Kasumi-1 (cell line): ENCODE measurements around the gene SAMD1.
A peak's percentile ranks its signal among the peaks of the same experiment; 100 is the strongest.

ENCODE experiments used
- DNase-seq, 2 experiments: peaks; one replicate each; lab custom pipeline; 2025; lab: John Stamatoyannopoulos, UW

SAMD1 gene

GRCh38 chr19:14090509-14091080 is at the start of gene SAMD1:
Gene SAMD1 (minus strand): TSS chr19:14090751.
- DNase-seq, result peak; percentile 69 to 79

DNA sequence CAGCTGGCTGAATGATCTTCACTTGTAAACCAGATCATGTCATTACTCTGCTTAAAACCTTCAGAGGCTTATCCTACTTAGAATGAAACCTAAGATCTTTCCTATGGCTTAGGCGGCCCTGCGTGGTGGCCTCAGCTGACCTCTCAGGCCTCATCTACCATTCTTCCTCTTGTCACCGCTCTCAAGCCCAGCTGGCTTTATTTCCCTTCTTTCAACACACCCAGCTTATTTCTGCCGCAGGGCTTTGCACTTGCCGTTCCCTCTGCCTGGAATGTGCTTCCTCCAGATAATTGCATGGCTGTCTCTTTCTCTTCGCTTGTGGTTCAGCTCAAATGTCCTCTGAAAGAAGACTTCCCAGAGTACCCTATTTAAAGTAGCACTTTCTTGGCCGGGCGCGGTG is 49.4 kb upstream of the SAMD1 start:
- peak; percentile 73 to 76 for DNase-seq

- no peak for DNase-seq
Observed at GRCh38 chr19:14138576-14139265, 48.2 kb upstream of the SAMD1 start.

DNA sequence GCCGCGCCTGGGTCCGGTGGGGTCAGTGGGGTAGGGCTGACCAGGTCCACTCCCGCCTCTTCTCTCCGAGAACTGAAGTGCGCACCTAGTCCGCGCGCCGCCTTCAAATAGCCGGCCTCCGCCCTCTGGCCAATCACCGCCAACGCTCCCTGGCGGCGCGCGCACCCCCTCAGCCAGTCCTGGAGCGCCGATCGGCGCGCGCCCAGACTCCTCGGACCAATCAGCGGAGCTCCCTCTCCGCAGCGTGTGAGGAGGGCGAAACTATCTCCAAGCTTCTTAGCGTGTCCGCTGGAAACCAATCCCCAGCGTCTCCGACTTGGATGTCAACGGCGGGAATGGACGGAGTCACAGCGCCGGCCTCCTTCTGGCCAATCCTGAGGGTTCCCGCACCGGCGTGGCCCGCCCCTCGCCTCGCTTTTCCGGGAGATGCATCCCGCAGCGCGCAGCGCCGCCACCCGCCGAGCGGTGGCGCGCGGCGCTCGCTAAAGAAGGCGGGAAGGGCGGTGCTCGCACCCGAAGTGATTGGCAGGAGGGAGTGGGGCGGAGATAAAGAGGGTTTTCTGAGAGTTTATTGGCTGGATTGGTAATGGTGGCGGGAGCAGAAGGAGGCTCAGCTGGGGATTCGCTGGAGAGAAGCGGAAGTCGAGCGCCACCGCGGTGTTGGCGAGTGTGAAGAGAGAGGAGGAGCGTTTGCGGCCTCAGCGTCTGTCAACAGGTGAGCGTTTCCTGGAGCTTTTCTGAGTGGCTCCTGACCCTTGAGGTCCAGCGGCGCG is 46.1 kb upstream of the SAMD1 start, which contains the start of gene ASF1B:
ASF1B (minus strand) TSS at position 81 of the 773 bp plus-strand sequence. CDS start 133 bp downstream, outside the sequence.
- DNase-seq, result peak; percentile 100

GRCh38 chr19:14135985-14136508 is 45.5 kb upstream of the SAMD1 start:
- peak in 1 of 2 experiments; percentile 71 for DNase-seq

DNA sequence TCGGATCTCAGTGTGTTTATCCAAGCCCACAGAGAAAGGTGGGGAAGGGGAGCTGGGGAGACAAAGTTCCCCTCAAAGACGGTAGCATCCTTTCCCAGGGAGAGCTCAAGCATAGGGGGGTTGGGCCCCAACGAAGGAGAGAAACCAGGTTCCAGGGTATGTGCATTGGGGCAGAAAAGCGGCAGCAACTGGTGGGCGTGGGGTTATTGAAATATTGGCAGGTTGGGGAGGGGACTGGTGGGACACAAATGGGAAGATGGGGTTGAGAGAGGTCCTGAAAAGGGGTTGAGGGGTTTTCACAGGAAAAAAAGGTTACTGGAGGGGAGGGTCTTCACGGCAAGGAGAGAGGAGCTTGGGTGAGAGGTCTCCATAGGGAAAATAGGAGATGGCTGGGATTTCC is 44.8 kb upstream of the SAMD1 start:
- DNase-seq, result no peak

- DNase-seq, result no peak
Observed at GRCh38 chr19:14127929-14128509, 37.5 kb upstream of the SAMD1 start.

- DNase-seq, result no peak
Observed at GRCh38 chr19:14127176-14127575, 36.6 kb upstream of the SAMD1 start.

DNA sequence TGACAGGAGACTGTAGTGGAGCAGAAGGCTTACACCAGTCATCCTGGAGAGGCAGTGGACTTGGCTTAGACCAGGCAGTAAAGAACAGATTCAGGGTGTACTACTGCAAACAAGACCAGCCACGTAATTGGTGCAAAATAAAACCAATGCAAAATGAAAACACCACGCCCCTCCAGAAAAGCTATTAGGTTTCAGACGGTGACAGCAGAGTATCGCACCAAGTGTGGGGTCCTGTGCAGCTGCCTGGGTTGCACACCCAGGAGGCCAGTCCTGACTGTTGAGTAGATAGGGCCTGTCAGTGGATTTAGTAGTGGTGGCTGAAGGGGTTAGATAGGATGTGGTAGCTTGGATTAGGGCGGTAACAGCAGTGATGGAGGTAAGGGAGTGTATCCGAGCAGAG is 32.4 kb upstream of the SAMD1 start:
- no peak for DNase-seq

DNA sequence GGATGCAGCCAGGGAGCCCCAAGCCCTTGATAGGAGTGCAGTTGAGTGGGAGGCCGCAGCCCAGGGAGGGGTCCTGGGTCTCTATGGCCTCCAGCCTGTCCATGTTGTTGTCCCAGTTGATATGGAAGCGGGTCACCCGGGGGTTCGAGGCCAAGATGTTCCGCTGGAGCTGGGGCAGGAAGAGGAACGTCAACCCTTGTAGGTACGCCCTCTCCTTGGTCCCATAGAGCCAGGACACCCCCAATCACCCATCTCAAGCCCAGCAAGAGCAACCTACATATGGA is 29.9 kb upstream of the SAMD1 start:
- no peak for DNase-seq

GRCh38 chr19:14119644-14120496 is 29.3 kb upstream of the SAMD1 start:
- no peak for DNase-seq

- DNase-seq, result no peak
Observed at GRCh38 chr19:14119146-14119545, 28.6 kb upstream of the SAMD1 start.

GRCh38 chr19:14118165-14119051 is 27.9 kb upstream of the SAMD1 start:
- peak; percentile 86 to 89 for DNase-seq

DNA sequence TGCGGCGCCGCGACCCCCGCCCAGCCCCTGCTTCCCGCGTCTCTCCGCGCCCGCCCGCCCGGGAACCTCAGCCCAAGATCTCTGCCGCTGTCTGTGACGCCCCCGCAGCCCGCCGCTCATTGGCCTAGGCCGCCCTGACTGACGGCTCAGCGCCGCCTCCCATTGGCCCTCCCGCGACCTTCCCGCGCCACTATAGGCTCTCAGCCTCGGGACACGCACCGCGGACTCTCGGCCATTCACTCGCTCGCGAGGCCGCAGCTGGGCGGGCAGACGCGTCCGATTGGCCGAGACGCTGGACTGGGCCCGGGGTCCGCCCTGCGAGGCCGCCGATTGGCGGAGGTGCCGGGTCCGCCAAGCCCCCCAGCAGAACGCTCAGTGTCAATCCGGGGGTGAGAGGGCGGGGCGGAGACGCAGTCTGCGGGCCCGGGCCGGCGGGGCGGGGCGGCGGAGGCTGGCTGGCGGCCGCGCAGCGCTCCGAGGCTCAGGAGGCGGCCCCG is 27.2 kb upstream of the SAMD1 start, which contains the start of gene PRKACA:
PRKACA (minus strand) TSS at position 95 of the 497 bp plus-strand sequence. CDS start 215 bp downstream, outside the sequence.
- peak; percentile 95 to 96 for DNase-seq

- no peak for DNase-seq
Observed at GRCh38 chr19:14116918-14117578, 26.5 kb upstream of the SAMD1 start.

DNA sequence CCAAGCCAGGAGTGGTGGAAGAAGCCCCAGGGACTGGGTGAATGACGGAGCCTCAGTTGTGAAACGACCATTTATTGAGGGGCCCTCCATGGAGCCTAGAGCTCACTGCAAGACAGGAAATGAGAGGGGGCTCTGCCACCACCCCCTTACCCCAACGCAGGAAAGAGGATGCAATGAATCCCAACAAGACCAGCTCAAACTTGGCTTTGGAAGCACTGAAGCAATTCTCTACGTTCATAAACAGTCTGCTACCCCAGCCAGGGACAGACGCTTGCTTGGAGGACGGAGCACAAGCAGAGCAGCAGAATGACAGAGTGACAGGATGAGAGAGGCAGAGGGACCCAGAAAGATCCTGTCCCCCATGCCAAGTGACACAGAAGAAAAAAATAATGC is 26.0 kb upstream of the SAMD1 start:
- DNase-seq, result no peak

DNA sequence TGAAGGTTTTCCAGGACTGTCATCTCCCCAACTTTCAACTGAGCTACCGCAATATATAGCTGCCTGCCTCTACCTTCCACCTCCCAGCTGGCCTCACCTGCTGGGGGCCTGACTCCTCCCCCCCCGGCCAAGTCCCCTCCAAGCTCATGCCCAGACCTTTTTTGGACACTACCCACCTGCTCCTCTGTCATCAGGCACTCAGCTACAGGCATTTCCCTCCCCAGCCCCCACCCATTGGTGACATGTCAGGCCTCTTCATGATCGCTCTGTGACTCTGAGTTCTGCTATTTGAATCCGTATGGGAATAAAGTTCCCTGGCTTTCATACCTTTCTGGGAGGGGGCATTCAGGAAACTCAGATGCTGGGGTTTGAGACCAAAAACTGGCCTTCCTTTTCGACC is 25.2 kb upstream of the SAMD1 start:
- DNase-seq, result no peak

DNA sequence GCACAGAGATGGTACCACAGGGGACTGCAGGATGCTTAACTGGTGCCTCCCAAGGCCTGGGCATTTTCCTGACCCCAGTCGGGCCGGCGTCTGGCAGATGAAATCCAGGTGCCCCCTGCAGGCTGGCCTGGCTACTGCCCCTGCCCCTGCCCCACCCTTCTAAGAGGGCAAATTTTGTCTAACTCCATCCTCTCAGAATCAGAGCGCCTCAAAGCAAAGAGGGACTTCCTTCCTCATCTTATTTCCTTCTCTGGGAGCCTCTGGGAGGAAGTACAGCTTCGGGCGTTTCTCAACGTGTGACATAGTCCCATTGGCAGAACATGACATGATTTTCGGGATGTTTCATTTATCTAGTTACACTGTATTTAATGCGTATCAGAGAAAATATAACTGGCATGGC is 24.3 kb upstream of the SAMD1 start:
- DNase-seq, result peak; percentile 53 to 62

DNA sequence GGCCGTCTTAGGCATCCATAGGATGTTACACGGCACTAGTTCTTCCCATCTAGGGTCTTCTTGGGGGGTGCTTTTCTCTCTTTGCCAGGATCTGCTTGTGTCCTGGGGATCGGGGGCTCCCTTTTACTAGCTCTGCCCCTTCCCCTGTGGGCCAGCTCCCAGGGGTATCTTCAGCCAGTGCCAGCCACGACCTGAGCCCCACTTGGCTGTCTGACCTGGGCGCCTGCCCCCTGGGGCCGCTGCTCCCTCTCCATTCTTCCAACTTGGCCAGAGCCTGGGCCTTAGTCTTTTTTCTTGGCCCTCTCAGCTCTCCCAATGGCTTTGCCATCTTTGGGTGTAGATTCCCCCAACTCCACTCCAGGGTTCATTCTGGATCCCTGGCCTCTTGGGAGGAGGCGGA is 23.9 kb upstream of the SAMD1 start:
- DNase-seq, result no peak
